ENCODE measurements around the gene CLDN17.

Gene CLDN17

GRCh38 chr21:30166705-30167104, at the start of gene CLDN17:
TSS of gene CLDN17 (minus strand) at chr21:30166805. CDS start at chr21:30166617, 188 bp downstream.
- no peaks in the 10 kb centered on the region for H3K27me3 ChIP-seq (ENCODE audit: control insufficient read depth, insufficient read depth, low read length)
- no peaks in the 10 kb centered on the region for H3K4me1 ChIP-seq (ENCODE audit: control insufficient read depth, insufficient read depth, low read length)
- no peaks in the 10 kb centered on the region; the same call in 1 of the 2 replicates for H3K9me3 ChIP-seq (ENCODE audit: control insufficient read depth, insufficient read depth, low read length)
- no peak within 1 kb of the TSS for H3K4me3 ChIP-seq (ENCODE audit: low read length)
- WGBS (ENCODE audit: insufficient coverage, insufficient read length) = no CpG with 5 or more reads among the region's 1 CpG
- no peak for DNase-seq (ENCODE audit: low read depth, low spot score)
- no peaks in the 10 kb centered on the region for H3K36me3 ChIP-seq (ENCODE audit: control insufficient read depth, insufficient read depth, low read length)
- H3K27ac ChIP-seq (ENCODE audit: low read length) = no peak within 1 kb of the TSS

GRCh38 chr21:30216041-30216723, 49.6 kb upstream of the CLDN17 start, which contains the start of gene CLDN8:
TSS of gene CLDN8 (minus strand) at chr21:30216097. CDS start at chr21:30215925, 172 bp downstream.
- no peaks in the 10 kb centered on the region for H3K27me3 ChIP-seq (ENCODE audit: control insufficient read depth, insufficient read depth, low read length)
- H3K4me3 ChIP-seq (ENCODE audit: low read length) = no peak within 1 kb of the TSS
- WGBS (ENCODE audit: insufficient coverage, insufficient read length) = no CpG with 5 or more reads among the region's 5 CpGs
- H3K9me3 ChIP-seq (ENCODE audit: control insufficient read depth, insufficient read depth, low read length) = peaks cover 2% of the 10 kb centered on the region
- no peak within 1 kb of the TSS for H3K27ac ChIP-seq (ENCODE audit: low read length)
- DNase-seq (ENCODE audit: low read depth, low spot score) = no peak
- no peaks in the 10 kb centered on the region for H3K36me3 ChIP-seq (ENCODE audit: control insufficient read depth, insufficient read depth, low read length)
- no peaks in the 10 kb centered on the region for H3K4me1 ChIP-seq (ENCODE audit: control insufficient read depth, insufficient read depth, low read length)

GRCh38 chr21:30211071-30211470, 44.5 kb upstream of the CLDN17 start:
- no peaks in the 10 kb centered on the region for H3K27me3 ChIP-seq (ENCODE audit: control insufficient read depth, insufficient read depth, low read length)
- H3K4me1 ChIP-seq (ENCODE audit: control insufficient read depth, insufficient read depth, low read length) = no peaks in the 10 kb centered on the region
- WGBS (ENCODE audit: insufficient coverage, insufficient read length) = no CpG with 5 or more reads among the region's 1 CpG
- peaks cover 2% of the 10 kb centered on the region for H3K9me3 ChIP-seq (ENCODE audit: control insufficient read depth, insufficient read depth, low read length)
- no peak overlapping the region for H3K4me3 ChIP-seq (ENCODE audit: low read length)
- no peak for DNase-seq (ENCODE audit: low read depth, low spot score)
- H3K36me3 ChIP-seq (ENCODE audit: control insufficient read depth, insufficient read depth, low read length) = no peaks in the 10 kb centered on the region
- H3K27ac ChIP-seq (ENCODE audit: low read length) = no peak overlapping the region

- no CpG with 5 or more reads among the region's 5 CpGs for WGBS (ENCODE audit: insufficient coverage, insufficient read length)
- no peak overlapping the region for H3K27ac ChIP-seq (ENCODE audit: low read length)
- no peaks in the 10 kb centered on the region for H3K4me1 ChIP-seq (ENCODE audit: control insufficient read depth, insufficient read depth, low read length)
- H3K4me3 ChIP-seq (ENCODE audit: low read length) = no peak overlapping the region
- H3K9me3 ChIP-seq (ENCODE audit: control insufficient read depth, insufficient read depth, low read length) = no peaks in the 10 kb centered on the region; the same call in 1 of the 2 replicates
- H3K27me3 ChIP-seq (ENCODE audit: control insufficient read depth, insufficient read depth, low read length) = no peaks in the 10 kb centered on the region
- H3K36me3 ChIP-seq (ENCODE audit: control insufficient read depth, insufficient read depth, low read length) = no peaks in the 10 kb centered on the region
- DNase-seq (ENCODE audit: low read depth, low spot score) = no peak
Observed at GRCh38 chr21:30209601-30210000, 43.0 kb upstream of the CLDN17 start.

- no peaks in the 10 kb centered on the region; the same call in 1 of the 2 replicates for H3K9me3 ChIP-seq (ENCODE audit: control insufficient read depth, insufficient read depth, low read length)
- H3K4me1 ChIP-seq (ENCODE audit: control insufficient read depth, insufficient read depth, low read length) = no peaks in the 10 kb centered on the region
- H3K27ac ChIP-seq (ENCODE audit: low read length) = no peak overlapping the region
- H3K36me3 ChIP-seq (ENCODE audit: control insufficient read depth, insufficient read depth, low read length) = no peaks in the 10 kb centered on the region
- WGBS (ENCODE audit: insufficient coverage, insufficient read length) = no CpG with 5 or more reads among the region's 1 CpG
- no peak for DNase-seq (ENCODE audit: low read depth, low spot score)
- no peaks in the 10 kb centered on the region for H3K27me3 ChIP-seq (ENCODE audit: control insufficient read depth, insufficient read depth, low read length)
- H3K4me3 ChIP-seq (ENCODE audit: low read length) = no peak overlapping the region
Observed at GRCh38 chr21:30207252-30207579, 40.6 kb upstream of the CLDN17 start.

GRCh38 chr21:30206551-30207251, 40.1 kb upstream of the CLDN17 start:
- Histone ChIP-seq H3K4me1 (ENCODE audit: control insufficient read depth, insufficient read depth, low read length) (no peaks in the 10 kb centered on the region), H3K27ac (ENCODE audit: low read length) (no peak overlapping the region), H3K36me3 (ENCODE audit: control insufficient read depth, insufficient read depth, low read length) (no peaks in the 10 kb centered on the region), H3K27me3 (ENCODE audit: control insufficient read depth, insufficient read depth, low read length) (no peaks in the 10 kb centered on the region), H3K4me3 (ENCODE audit: low read length) (no peak overlapping the region), H3K9me3 (ENCODE audit: control insufficient read depth, insufficient read depth, low read length) (no peaks in the 10 kb centered on the region)
- WGBS (ENCODE audit: insufficient coverage, insufficient read length) = no CpG with 5 or more reads among the region's 7 CpGs
- no peak for DNase-seq (ENCODE audit: low read depth, low spot score)

GRCh38 chr21:30200000-30200399, 33.4 kb upstream of the CLDN17 start:
- Histone ChIP-seq H3K27me3 (ENCODE audit: control insufficient read depth, insufficient read depth, low read length) (no peaks in the 10 kb centered on the region), H3K27ac (ENCODE audit: low read length) (no peak overlapping the region), H3K9me3 (ENCODE audit: control insufficient read depth, insufficient read depth, low read length) (no peaks in the 10 kb centered on the region), H3K4me3 (ENCODE audit: low read length) (no peak overlapping the region), H3K4me1 (ENCODE audit: control insufficient read depth, insufficient read depth, low read length) (no peaks in the 10 kb centered on the region), H3K36me3 (ENCODE audit: control insufficient read depth, insufficient read depth, low read length) (no peaks in the 10 kb centered on the region)
- no peak for DNase-seq (ENCODE audit: low read depth, low spot score)
- WGBS (ENCODE audit: insufficient coverage, insufficient read length) = no CpG with 5 or more reads among the region's 2 CpGs

GRCh38 chr21:30194701-30195299, 28.2 kb upstream of the CLDN17 start:
- H3K9me3 ChIP-seq (ENCODE audit: control insufficient read depth, insufficient read depth, low read length) = peaks cover 2% of the 10 kb centered on the region; the same call in 1 of the 2 replicates
- H3K27me3 ChIP-seq (ENCODE audit: control insufficient read depth, insufficient read depth, low read length) = no peaks in the 10 kb centered on the region
- no peaks in the 10 kb centered on the region for H3K36me3 ChIP-seq (ENCODE audit: control insufficient read depth, insufficient read depth, low read length)
- H3K4me1 ChIP-seq (ENCODE audit: control insufficient read depth, insufficient read depth, low read length) = no peaks in the 10 kb centered on the region
- H3K4me3 ChIP-seq (ENCODE audit: low read length) = no peak overlapping the region
- WGBS (ENCODE audit: insufficient coverage, insufficient read length) = no CpG with 5 or more reads among the region's 2 CpGs
- DNase-seq (ENCODE audit: low read depth, low spot score) = peak; percentile 4
- no peak overlapping the region for H3K27ac ChIP-seq (ENCODE audit: low read length)

- Histone ChIP-seq H3K4me3 (ENCODE audit: low read length) (no peak overlapping the region), H3K4me1 (ENCODE audit: control insufficient read depth, insufficient read depth, low read length) (no peaks in the 10 kb centered on the region), H3K9me3 (ENCODE audit: control insufficient read depth, insufficient read depth, low read length) (peaks cover 2% of the 10 kb centered on the region; the same call in 1 of the 2 replicates), H3K36me3 (ENCODE audit: control insufficient read depth, insufficient read depth, low read length) (no peaks in the 10 kb centered on the region), H3K27me3 (ENCODE audit: control insufficient read depth, insufficient read depth, low read length) (no peaks in the 10 kb centered on the region), H3K27ac (ENCODE audit: low read length) (no peak overlapping the region)
- no peak for DNase-seq (ENCODE audit: low read depth, low spot score)
- WGBS (ENCODE audit: insufficient coverage, insufficient read length) = no CpG with 5 or more reads among the region's 2 CpGs
Observed at GRCh38 chr21:30193201-30193600, 26.6 kb upstream of the CLDN17 start.

- DNase-seq (ENCODE audit: low read depth, low spot score) = no peak
- Histone ChIP-seq H3K4me1 (ENCODE audit: control insufficient read depth, insufficient read depth, low read length) (no peaks in the 10 kb centered on the region), H3K4me3 (ENCODE audit: low read length) (no peak overlapping the region), H3K9me3 (ENCODE audit: control insufficient read depth, insufficient read depth, low read length) (peaks cover 2% of the 10 kb centered on the region; the same call in 1 of the 2 replicates), H3K27me3 (ENCODE audit: control insufficient read depth, insufficient read depth, low read length) (no peaks in the 10 kb centered on the region), H3K27ac (ENCODE audit: low read length) (no peak overlapping the region), H3K36me3 (ENCODE audit: control insufficient read depth, insufficient read depth, low read length) (no peaks in the 10 kb centered on the region)
- no CpG with 5 or more reads among the region's 7 CpGs for WGBS (ENCODE audit: insufficient coverage, insufficient read length)
Observed at GRCh38 chr21:30190554-30190953, 23.9 kb upstream of the CLDN17 start.

All from iPS DF 6.9 (cell line).